ENCODE data around the gene HDAC11. TPM values are rescaled to one million over a fixed set of nuclear protein-coding genes. Genes with fewer than 3 reads are reported as not detected.

The HDAC11 gene
- total and polyA plus RNA-seq, 9 of the 15 experiments (the other 6 are each of a cell fraction or from before 2014, with no cell fraction given), result 0.60 to 6.0 (median 4.5) TPM

DNA sequence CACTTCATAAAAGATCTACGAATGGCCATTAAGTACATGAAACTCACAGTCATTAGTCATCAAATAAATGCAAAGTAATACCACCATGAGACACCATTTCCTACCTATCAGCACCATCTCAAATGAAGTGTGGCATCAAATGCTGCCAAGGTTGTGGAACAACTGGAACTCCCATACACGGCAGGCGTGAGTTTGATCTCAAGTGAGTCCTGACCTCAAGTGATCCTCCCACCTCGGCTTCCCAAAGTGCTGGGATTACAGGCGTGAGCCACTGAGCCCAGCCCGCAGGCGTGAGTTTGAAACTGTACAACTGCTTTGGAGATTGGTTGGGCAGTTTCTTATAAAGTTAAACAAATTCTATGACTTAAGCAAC is 28.8 kb upstream of the HDAC11 start (continued):
- TF ChIP-seq, protein P1, sequence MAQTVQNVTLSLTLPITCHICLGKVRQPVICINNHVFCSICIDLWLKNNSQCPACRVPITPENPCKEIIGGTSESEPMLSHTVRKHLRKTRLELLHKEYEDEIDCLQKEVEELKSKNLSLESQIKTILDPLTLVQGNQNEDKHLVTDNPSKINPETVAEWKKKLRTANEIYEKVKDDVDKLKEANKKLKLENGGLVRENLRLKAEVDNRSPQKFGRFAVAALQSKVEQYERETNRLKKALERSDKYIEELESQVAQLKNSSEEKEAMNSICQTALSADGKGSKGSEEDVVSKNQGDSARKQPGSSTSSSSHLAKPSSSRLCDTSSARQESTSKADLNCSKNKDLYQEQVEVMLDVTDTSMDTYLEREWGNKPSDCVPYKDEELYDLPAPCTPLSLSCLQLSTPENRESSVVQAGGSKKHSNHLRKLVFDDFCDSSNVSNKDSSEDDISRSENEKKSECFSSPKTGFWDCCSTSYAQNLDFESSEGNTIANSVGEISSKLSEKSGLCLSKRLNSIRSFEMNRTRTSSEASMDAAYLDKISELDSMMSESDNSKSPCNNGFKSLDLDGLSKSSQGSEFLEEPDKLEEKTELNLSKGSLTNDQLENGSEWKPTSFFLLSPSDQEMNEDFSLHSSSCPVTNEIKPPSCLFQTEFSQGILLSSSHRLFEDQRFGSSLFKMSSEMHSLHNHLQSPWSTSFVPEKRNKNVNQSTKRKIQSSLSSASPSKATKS (CRISPR knock-in tag; IDR thresholded peaks at IDR 0.05), result no peak
- TF ChIP-seq, protein P2, sequence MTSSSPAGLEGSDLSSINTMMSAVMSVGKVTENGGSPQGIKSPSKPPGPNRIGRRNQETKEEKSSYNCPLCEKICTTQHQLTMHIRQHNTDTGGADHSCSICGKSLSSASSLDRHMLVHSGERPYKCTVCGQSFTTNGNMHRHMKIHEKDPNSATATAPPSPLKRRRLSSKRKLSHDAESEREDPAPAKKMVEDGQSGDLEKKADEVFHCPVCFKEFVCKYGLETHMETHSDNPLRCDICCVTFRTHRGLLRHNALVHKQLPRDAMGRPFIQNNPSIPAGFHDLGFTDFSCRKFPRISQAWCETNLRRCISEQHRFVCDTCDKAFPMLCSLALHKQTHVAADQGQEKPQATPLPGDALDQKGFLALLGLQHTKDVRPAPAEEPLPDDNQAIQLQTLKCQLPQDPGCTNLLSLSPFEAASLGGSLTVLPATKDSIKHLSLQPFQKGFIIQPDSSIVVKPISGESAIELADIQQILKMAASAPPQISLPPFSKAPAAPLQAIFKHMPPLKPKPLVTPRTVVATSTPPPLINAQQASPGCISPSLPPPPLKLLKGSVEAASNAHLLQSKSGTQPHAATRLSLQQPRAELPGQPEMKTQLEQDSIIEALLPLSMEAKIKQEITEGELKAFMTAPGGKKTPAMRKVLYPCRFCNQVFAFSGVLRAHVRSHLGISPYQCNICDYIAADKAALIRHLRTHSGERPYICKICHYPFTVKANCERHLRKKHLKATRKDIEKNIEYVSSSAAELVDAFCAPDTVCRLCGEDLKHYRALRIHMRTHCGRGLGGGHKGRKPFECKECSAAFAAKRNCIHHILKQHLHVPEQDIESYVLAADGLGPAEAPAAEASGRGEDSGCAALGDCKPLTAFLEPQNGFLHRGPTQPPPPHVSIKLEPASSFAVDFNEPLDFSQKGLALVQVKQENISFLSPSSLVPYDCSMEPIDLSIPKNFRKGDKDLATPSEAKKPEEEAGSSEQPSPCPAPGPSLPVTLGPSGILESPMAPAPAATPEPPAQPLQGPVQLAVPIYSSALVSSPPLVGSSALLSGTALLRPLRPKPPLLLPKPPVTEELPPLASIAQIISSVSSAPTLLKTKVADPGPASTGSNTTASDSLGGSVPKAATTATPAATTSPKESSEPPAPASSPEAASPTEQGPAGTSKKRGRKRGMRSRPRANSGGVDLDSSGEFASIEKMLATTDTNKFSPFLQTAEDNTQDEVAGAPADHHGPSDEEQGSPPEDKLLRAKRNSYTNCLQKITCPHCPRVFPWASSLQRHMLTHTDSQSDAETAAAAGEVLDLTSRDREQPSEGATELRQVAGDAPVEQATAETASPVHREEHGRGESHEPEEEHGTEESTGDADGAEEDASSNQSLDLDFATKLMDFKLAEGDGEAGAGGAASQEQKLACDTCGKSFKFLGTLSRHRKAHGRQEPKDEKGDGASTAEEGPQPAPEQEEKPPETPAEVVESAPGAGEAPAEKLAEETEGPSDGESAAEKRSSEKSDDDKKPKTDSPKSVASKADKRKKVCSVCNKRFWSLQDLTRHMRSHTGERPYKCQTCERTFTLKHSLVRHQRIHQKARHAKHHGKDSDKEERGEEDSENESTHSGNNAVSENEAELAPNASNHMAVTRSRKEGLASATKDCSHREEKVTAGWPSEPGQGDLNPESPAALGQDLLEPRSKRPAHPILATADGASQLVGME (CRISPR knock-in tag; IDR thresholded peaks at IDR 0.05), result no peak
- peak; percentile 43; the same call in 1 of the 2 replicates for TF ChIP-seq SMARCC2 (IDR thresholded peaks at IDR 0.05; ENCODE audit: low read depth)
- TF ChIP-seq DIDO1 (tag; IDR thresholded peaks at IDR 0.05; ENCODE audit: low read depth), result no peak
- TF ChIP-seq CBFA2T2 (conservative IDR thresholded peaks at IDR 0.05), result no peak
- 0 out of 2 replicates have a peak, but pooled peaks have one; percentile 50 for TF ChIP-seq HLTF (IDR thresholded peaks at IDR 0.05)
- no peak for TF ChIP-seq TARDBP (IDR thresholded peaks at IDR 0.05)
- TF ChIP-seq, protein P3, sequence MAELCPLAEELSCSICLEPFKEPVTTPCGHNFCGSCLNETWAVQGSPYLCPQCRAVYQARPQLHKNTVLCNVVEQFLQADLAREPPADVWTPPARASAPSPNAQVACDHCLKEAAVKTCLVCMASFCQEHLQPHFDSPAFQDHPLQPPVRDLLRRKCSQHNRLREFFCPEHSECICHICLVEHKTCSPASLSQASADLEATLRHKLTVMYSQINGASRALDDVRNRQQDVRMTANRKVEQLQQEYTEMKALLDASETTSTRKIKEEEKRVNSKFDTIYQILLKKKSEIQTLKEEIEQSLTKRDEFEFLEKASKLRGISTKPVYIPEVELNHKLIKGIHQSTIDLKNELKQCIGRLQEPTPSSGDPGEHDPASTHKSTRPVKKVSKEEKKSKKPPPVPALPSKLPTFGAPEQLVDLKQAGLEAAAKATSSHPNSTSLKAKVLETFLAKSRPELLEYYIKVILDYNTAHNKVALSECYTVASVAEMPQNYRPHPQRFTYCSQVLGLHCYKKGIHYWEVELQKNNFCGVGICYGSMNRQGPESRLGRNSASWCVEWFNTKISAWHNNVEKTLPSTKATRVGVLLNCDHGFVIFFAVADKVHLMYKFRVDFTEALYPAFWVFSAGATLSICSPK (IDR thresholded peaks at IDR 0.05; ENCODE audit: borderline replicate concordance), result no peak
- TF ChIP-seq, protein P4, sequence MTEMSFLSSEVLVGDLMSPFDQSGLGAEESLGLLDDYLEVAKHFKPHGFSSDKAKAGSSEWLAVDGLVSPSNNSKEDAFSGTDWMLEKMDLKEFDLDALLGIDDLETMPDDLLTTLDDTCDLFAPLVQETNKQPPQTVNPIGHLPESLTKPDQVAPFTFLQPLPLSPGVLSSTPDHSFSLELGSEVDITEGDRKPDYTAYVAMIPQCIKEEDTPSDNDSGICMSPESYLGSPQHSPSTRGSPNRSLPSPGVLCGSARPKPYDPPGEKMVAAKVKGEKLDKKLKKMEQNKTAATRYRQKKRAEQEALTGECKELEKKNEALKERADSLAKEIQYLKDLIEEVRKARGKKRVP (CRISPR knock-in tag; IDR thresholded peaks at IDR 0.05), result no peak
- TF ChIP-seq, protein P5, sequence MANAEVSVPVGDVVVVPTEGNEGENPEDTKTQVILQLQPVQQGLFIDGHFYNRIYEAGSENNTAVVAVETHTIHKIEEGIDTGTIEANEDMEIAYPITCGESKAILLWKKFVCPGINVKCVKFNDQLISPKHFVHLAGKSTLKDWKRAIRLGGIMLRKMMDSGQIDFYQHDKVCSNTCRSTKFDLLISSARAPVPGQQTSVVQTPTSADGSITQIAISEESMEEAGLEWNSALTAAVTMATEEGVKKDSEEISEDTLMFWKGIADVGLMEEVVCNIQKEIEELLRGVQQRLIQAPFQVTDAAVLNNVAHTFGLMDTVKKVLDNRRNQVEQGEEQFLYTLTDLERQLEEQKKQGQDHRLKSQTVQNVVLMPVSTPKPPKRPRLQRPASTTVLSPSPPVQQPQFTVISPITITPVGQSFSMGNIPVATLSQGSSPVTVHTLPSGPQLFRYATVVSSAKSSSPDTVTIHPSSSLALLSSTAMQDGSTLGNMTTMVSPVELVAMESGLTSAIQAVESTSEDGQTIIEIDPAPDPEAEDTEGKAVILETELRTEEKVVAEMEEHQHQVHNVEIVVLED (CRISPR knock-in tag; IDR thresholded peaks at IDR 0.05), result no peak
- TF ChIP-seq, protein P6, sequence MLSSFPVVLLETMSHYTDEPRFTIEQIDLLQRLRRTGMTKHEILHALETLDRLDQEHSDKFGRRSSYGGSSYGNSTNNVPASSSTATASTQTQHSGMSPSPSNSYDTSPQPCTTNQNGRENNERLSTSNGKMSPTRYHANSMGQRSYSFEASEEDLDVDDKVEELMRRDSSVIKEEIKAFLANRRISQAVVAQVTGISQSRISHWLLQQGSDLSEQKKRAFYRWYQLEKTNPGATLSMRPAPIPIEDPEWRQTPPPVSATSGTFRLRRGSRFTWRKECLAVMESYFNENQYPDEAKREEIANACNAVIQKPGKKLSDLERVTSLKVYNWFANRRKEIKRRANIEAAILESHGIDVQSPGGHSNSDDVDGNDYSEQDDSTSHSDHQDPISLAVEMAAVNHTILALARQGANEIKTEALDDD (IDR thresholded peaks at IDR 0.05), result no peak
- no peak for TF ChIP-seq HCFC1 (IDR thresholded peaks at IDR 0.05; ENCODE audit: low read depth, low read length)
- no peak for TF ChIP-seq ZNF436 (CRISPR knock-in tag; IDR thresholded peaks at IDR 0.05)
- TF ChIP-seq TAF1 (IDR thresholded peaks at IDR 0.05; ENCODE audit: control insufficient read depth, extremely low read depth, insufficient read depth, low read length, severe bottlenecking), result no peak
- TF ChIP-seq XRCC3 (IDR thresholded peaks at IDR 0.05), result no peak
- peak; percentile 40 for TF ChIP-seq NUFIP1 (IDR thresholded peaks at IDR 0.05; ENCODE audit: partially characterized antibody)

Measured in K562 (cell line).